HG02678 (cell line): ENCODE data around the gene RPS25.
A peak's percentile ranks its signal among the peaks of the same experiment; 100 is the strongest.
"Not testable (repeated sequence)": the region's sequence is repeated elsewhere in the genome, so short reads cannot be mapped to it uniquely, and the experiment has no call there.

Experiments
- ATAC-seq: cut with Tn5 transposase; IDR thresholded peaks from one replicate; pipeline ENCODE4 v1.9.1; 2021; ENCODE audit warnings: mild to moderate bottlenecking, moderate library complexity; ENCODE audit not compliant: unreplicated experiment

Gene RPS25

DNA sequence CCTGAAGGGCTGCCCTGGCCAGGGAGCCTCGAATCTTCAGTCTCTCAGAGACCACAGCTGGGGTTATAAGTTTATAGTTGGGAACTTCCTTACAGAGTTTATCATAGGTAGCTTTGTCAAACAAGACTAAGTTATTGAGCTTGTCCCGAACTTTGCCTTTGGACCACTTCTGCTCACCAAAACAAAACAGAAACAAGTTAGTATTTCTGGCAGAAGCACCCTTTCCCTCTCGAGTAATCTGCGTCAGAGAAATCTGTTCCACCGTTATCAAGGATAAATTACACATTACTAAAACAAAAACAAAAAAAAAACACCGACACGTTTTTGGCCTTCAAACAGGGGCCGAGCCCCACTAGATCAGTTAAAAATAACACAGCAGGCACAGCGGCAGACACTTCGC lies 766 bp downstream of the RPS25 start:
- not testable (repeated sequence) for ATAC-seq

DNA sequence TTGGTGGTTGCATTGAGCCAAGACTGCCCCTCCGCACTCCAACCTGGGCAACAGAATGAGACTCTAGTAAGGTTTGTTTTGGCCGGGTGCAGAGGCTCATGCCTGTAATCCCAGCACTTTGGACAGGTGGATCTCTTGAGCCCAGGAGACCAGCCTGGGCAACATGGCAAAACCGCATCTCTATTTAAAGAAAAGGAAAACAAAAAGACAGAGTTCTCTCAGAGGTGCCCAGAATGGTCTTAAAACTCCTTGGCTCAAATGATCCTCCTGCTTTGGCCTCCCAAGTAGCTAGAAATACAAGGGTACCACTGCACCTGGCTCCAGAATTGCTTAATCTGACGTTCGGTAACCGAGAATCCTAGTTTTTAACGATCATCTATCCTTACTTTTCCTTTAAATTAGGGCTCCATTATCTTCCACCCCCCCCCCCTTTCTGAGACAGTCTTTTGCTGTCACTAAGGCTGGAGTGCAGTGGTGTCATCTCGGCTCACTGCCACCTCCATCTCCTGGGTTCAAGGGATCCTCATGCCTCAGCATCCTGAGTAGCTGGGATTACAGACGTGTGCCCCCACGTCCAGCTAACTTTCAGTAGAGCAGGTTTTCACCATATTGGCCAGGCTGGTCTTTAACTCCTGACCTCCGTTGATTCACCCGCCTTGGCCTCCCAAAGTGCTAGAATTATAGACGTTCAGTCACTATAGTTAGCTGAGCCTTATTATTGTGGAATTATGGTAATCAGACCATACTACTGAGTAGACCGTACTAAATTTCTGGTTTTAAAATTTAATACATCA lies 1.7 kb downstream of the RPS25 start:
- no peak for ATAC-seq

DNA sequence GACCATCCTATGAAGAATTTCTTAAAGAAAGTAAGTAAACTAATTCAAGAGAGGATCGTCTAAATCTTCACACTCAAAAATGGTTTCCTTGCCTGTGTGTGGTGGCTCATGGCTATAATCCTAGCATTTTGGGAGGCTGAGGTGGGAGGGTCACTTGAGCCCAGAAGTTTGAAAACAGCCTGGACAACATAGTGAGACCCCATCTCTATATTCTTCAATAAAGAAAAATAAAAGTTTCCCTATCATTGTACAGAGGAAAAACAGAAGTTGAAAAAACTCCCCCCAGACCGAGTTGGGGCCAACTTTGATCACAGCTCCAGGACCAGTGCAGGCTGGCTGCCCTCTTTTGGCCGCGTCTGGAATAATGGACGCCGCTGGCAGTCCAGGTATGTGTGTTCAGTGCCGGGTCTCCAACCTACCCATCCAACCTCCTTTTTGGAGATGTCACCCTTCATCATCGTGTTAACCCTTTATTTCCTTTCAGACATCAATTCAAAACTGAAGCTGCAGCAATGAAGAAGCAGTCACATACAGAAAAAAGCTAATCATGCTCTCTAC lies 3.0 kb downstream of the RPS25 start:
- ATAC-seq, result no peak

- no peak for ATAC-seq
Observed at GRCh38 chr11:119014209-119014924, 3.8 kb downstream of the RPS25 start.

GRCh38 chr11:119012629-119013170 lies 5.4 kb downstream of the RPS25 start:
- no peak for ATAC-seq

GRCh38 chr11:119011476-119012053 lies 6.6 kb downstream of the RPS25 start:
- ATAC-seq, result no peak

DNA sequence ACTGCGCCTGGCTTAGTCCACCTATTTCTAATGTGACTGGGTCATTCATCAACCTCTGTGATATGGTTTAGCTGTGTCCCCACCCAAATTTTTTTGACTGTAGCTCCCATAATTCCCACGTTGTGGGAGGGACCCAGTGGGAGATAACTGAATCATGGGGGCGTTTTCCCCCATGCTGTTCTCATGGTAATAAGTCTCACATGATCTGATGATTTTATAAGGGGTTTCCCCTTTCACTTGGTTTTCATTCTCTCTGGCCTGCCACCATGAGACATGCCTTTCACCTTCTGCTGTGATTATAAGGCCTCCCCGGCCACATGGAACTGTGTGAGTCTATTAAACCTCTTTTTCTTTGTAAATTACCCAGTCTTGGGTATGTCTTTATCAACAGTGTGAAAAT lies 11.5 kb downstream of the RPS25 start:
- no peak for ATAC-seq

GRCh38 chr11:119000906-119001305 lies 17.2 kb downstream of the RPS25 start:
- ATAC-seq, result no peak

GRCh38 chr11:118998822-118999221 lies 19.3 kb downstream of the RPS25 start:
- ATAC-seq, result no peak

DNA sequence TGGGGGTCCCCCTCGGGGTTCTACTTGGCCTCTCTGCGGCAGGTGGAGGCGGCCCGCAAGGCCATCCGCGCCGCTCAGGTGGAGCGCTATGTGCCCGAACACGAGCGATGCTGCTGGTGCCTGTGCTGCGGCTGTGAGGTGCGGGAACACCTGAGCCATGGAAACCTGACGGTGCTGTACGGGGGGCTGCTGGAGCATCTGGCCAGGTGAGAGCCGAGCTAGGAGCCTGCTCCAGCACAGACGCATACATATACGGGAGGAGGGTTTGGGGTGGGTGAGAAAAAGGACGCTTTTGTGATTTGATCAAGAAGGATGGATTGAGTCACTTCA lies 19.8 kb downstream of the RPS25 start:
- ATAC-seq, result no peak

- peak; percentile 96 for ATAC-seq
Observed at GRCh38 chr11:118997627-118998387, 20.3 kb downstream of the RPS25 start, which contains the start of gene CENATAC. CENATAC (plus strand) TSS chr11:118998138; CDS start chr11:118998198, 60 bp downstream.

DNA sequence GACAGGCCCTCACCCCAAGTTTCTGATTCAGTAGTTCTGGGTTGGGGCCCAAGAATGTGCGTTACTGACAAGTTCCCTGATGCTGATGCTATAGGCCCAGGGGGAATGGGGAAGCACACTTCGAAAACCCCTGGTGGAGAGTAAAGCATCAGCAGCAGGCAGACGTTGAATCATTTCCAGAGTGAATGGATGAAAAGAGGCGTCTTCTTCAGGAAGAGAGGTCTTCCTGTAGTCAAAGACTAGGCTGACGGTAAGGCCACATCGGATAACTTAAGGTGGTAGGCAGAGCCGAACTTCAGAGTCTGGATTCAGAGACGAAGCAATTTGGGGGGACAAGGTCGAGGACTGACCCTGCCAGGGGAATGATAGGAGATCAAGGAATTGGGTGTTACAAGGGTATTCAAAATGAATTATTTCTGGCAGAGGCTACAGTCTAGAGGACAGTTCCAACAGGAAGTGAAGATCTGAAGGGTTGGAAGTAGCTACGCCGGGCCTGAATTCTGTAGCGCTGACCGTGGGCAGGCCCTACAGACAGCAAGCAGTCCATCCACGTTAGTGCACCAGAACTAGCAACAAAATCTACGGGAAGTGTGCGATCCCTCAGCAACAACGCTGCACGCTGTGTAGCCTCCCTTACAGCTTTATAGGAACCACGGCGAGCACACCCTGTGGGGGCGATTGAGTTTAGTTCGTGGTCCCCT lies 21.1 kb downstream of the RPS25 start:
- peak; percentile 6 for ATAC-seq

DNA sequence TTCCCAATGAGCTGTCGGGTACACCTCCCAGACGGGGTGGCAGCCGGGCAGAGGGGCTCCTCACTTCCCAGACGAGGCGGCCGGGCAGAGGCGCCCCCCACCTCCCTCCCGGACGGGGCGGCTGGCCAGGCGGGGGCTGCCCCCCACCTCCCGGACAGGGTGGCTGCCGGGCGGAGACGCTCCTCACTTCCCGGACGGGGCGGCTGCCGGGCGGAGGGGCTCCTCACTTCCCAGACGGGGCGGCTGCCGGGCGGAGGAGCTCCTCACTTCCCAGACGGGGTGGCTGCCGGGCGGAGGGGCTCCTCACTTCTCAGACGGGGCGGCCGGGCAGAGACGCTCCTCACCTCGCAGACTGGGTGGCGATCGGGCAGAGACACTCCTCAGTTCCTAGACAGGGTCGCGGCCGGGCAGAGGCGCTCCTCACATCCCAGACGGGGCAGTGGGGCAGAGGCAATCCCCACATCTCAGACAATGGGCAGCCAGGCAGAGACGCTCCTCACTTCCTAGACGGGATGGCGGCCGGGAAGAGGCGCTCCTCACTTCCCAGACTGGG lies 26.6 kb downstream of the RPS25 start:
- not testable (repeated sequence) for ATAC-seq

GRCh38 chr11:118988280-118988679 lies 29.9 kb downstream of the RPS25 start:
- ATAC-seq, result no peak

GRCh38 chr11:118984825-118985224 lies 33.3 kb downstream of the RPS25 start:
- ATAC-seq, result no peak

DNA sequence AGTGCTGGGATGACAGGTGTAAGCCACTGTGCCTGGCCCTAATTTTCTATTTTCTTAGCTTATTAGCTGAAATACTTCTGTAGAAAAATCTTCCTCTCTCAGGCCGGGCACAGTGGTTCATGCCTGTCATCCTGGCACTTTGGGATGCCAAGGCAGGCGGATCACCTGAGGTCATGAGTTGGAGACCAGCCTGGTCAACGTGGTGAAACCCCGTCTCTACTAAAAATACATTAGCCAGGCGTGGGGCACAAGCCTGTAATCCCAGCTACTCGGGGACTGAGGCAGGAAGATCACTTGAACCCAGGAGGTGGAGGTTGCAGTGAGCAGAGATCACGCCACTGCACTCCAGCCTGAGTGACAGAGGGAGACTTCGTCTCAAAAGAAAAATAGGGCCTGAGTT lies 33.8 kb downstream of the RPS25 start:
- not testable (repeated sequence) for ATAC-seq

GRCh38 chr11:118980191-118980881 lies 37.8 kb downstream of the RPS25 start:
- no peak for ATAC-seq

DNA sequence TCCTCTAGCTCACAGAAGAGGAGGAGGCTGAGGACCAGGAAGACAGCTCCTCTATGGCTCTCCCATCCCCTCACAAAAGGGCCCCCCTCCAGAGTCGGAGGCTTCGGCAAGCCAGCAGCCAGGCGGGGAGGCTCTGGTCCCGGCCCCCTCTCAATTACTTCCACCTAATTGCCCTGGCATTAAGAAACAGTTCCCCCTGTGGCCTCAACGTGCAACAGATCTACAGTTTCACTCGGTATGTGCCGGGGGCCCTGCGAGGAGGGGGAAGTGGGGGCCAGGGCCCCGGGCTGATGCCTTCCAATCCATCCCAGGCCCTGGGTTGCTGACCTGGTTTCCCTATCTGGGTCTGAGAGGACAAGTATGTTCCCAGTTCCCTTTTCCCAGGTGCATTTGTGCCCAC lies 38.7 kb downstream of the RPS25 start:
- no peak for ATAC-seq
